ENCODE results near the gene ELAVL2.

Gene ELAVL2

DNA sequence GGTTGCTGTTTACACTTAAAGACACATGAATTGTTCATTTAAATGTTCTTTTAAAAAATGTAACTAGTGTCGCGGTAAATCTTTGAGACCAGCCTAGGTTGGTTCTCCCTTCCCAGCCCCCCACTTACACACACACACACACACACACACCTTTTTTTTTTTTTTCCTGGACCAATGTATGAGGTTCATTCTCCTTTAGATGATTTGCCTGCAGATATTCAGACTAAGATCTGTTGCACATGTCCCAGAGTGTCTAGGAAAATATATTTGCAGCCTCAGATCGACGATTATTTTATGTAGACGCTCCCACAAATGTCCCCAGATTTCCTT is 4.4 kb upstream of the ELAVL2 start:
- Histone ChIP-seq H3K4me3 (ENCODE audit: low read length) (peak overlapping the region; percentile 58), H3K9me3 (ENCODE audit: insufficient read depth, low read depth, low read length) (no peaks in the 10 kb centered on the region), H3K27me3 (ENCODE audit: insufficient read depth, low read length) (peaks cover 75% of the 10 kb centered on the region), H3K9ac (ENCODE audit: low read depth, low read length) (no peak overlapping the region), H3K27ac (ENCODE audit: low read depth, low read length) (no peak overlapping the region), H3K4me1 (ENCODE audit: insufficient read depth, low read length) (peaks cover 29% of the 10 kb centered on the region), H3K36me3 (ENCODE audit: insufficient read depth, low read length) (no peaks in the 10 kb centered on the region)
- WGBS: 15% methylated on average over 5 of the region's 5 CpGs

DNA sequence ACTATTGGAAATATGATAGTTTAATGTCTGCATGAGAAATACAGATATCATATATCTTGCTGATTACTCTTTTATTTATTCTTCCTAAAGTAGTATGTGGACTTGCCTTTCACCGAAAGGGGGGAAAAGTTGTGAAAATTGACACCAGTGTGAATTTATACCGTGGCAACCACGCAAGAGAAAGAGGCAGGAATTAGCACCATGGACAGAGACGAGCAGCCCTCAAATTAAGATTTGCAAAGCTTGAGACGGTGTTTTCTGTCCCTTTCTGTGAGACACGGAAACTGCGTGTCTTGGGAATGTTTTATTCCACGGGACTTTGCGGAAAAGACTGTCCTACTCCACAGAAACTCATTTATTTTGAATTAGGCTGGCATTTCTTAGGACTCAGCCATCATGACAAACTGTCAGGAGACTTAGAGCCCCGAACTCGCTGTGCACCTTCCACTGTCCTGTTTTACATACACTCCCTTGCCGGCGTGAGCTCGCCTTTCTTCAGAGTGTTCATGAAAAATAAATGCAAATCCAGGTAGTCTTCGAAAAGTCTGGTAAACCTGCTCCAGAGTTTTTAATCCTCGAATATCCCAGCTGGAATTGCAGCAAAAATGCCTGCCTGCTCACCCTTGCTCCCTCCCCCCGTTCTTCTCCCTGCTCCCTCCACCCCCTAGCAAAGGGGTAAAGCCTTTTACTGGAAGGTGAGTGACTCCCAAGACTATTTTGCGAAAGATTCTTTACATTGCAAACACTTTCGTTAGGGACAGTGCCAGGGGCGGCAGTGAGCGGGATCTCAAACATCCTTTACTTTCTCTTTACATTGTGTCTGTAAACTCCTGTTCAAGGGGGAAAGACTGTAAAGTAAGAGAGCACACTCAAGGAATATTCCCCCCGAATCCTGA is 3.8 kb upstream of the ELAVL2 start:
- peak overlapping the region; percentile 58 for H3K4me3 ChIP-seq (ENCODE audit: low read length)
- H3K9ac ChIP-seq (ENCODE audit: low read depth, low read length): no peak overlapping the region
- WGBS: under 1% methylated on average over 21 of the region's 22 CpGs

DNA sequence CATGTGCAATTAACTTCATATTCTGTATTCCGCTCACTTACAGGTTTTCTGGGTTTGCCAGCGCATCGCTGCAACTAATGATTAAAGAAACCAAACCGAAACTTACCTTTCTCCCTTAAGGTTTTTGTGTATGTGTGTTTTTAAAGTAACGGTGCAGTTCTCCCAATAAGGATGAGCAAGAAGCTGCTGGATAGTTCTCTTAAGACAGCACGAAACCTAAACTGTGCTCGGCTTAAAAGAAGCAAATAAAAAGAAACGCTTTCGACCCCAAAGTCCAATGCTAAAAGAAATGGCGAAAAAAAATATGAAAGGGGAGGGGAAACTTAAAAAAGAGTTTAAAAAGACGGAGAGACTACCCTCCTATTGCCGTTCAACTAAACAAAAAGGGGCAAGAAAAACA is 340 bp downstream of the ELAVL2 start:
- H3K27ac ChIP-seq (ENCODE audit: low read depth, low read length): no peak overlapping the region
- WGBS: 6% methylated on average over 9 of the region's 12 CpGs

More for the DNA sequence above, 3.8 kb upstream of the ELAVL2 start:
- peaks cover 32% of the 10 kb centered on the region for H3K4me1 ChIP-seq (ENCODE audit: insufficient read depth, low read length)
- no peak overlapping the region for H3K27ac ChIP-seq (ENCODE audit: low read depth, low read length)
- no peaks in the 10 kb centered on the region for H3K9me3 ChIP-seq (ENCODE audit: insufficient read depth, low read depth, low read length)
- H3K36me3 ChIP-seq (ENCODE audit: insufficient read depth, low read length): no peaks in the 10 kb centered on the region
- H3K27me3 ChIP-seq (ENCODE audit: insufficient read depth, low read length): peaks cover 81% of the 10 kb centered on the region

DNA sequence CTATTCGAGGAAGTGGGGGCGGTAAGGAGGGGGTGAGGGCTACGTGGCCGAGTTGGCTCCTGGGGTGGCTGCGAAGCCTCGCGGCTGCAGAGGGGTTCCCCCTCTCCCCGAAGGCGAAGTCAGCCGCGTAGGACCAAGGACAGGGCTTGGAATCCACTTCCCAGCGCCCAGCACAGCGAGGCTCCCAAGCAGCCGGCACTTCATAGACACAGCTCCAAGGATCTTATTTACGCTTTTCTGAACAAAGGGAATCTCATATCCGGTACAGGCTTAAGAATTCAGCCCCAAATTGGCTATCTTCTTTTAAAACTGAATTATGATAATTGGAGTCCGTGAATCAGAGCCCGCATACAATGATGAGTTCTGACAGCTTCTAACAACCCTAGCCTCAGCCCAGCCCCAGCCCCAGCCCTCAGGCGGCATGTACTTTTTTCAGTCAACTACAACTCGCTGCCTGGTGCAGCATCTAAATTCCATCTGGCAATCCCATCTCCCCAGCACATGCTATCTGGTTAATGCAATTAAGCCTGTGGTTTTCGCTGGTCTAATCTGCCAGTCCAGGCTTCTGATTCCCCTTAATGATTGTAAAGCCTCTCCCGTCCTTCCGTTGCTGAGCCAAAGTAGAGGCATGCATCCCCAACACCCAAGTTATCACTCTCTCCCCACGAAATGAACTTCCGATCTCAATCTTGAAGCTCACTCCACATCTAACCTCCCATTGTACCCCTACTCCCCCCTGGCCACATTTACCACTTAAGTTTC is 1.0 kb downstream of the ELAVL2 start:
- no peak overlapping the region for H3K27ac ChIP-seq (ENCODE audit: low read depth, low read length)
- no peaks in the 10 kb centered on the region for H3K36me3 ChIP-seq (ENCODE audit: insufficient read depth, low read length)
- H3K4me1 ChIP-seq (ENCODE audit: insufficient read depth, low read length): peaks cover 34% of the 10 kb centered on the region
- peaks cover 86% of the 10 kb centered on the region for H3K27me3 ChIP-seq (ENCODE audit: insufficient read depth, low read length)
- H3K4me3 ChIP-seq (ENCODE audit: low read length): peak overlapping the region; percentile 68
- H3K9ac ChIP-seq (ENCODE audit: low read depth, low read length): no peak overlapping the region
- WGBS: under 1% methylated on average over 25 of the region's 25 CpGs
- H3K9me3 ChIP-seq (ENCODE audit: insufficient read depth, low read depth, low read length): no peaks in the 10 kb centered on the region

More for the DNA sequence above, 340 bp downstream of the ELAVL2 start:
- Histone ChIP-seq H3K4me3 (ENCODE audit: low read length) (peak overlapping the region; percentile 68), H3K27me3 (ENCODE audit: insufficient read depth, low read length) (peaks cover 86% of the 10 kb centered on the region), H3K9ac (ENCODE audit: low read depth, low read length) (peak overlapping the region; percentile 34), H3K36me3 (ENCODE audit: insufficient read depth, low read length) (no peaks in the 10 kb centered on the region), H3K4me1 (ENCODE audit: insufficient read depth, low read length) (peaks cover 34% of the 10 kb centered on the region), H3K9me3 (ENCODE audit: insufficient read depth, low read depth, low read length) (no peaks in the 10 kb centered on the region)

DNA sequence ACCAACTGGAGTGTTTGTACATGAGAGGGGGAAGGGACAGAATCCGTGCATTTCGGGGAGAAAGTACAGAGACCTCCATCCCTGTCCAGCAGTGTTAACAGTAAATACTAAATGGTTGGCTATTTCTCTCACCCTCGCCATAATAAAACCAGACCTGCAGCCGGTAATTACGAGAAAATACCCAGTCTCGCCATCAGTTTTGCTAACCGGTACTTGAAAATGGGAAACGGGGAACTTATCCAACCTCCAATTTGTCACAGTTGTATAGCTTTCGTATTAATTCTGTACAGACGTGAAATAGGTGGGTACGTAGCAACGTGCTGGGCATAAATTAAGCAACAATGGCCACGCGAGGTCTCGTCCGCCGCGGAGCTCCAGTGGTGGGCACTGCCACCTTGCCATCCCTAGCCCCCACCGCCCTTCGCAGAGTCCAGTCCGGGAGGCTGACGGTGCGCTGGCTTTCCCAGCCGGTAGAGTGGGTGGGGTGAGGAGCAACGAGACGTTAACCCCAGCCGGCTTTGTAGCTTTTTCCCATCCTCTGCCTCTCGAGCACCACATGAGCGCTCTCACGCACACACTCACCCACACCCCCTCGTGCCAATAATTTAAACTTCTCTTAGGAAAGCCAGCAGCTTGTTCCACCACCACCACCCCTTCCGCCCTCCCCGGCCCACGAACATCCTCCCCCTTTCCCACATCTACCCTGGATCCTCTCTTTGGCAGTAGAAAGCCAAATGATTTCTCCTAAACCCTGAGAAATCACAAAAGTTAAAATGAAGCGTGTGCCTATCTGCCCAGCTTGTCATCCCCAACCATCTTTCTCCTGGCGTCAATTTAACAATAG is 1.8 kb downstream of the ELAVL2 start:
- Histone ChIP-seq H3K9me3 (ENCODE audit: insufficient read depth, low read depth, low read length) (no peaks in the 10 kb centered on the region), H3K9ac (ENCODE audit: low read depth, low read length) (no peak overlapping the region), H3K27me3 (ENCODE audit: insufficient read depth, low read length) (peaks cover 86% of the 10 kb centered on the region), H3K27ac (ENCODE audit: low read depth, low read length) (no peak overlapping the region), H3K36me3 (ENCODE audit: insufficient read depth, low read length) (no peaks in the 10 kb centered on the region), H3K4me3 (ENCODE audit: low read length) (peak overlapping the region; percentile 68), H3K4me1 (ENCODE audit: insufficient read depth, low read length) (peaks cover 38% of the 10 kb centered on the region)
- 3% methylated on average over 33 of the region's 36 CpGs for WGBS

DNA sequence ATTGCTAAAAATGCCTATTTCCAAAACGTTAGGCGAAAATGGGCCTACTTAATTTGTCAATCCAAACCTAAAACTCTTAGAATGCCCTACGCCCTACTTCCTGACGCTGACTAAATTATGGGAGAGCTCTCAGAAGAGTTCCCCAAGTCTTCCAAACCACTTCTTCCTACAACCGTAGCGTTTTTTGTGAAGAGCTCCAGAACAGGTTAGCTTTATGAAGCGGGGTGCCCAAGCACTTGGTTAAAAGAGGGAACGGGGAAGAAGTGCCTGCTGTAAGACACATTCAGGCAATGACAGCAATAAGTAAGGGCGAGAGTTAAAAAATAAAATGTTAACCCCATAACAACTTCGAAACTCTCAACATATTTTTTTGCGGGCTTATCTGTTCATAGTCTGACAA is 2.8 kb downstream of the ELAVL2 start:
- WGBS: 20% methylated on average over 11 of the region's 11 CpGs
- Histone ChIP-seq H3K9me3 (ENCODE audit: insufficient read depth, low read depth, low read length) (no peaks in the 10 kb centered on the region), H3K36me3 (ENCODE audit: insufficient read depth, low read length) (no peaks in the 10 kb centered on the region), H3K4me1 (ENCODE audit: insufficient read depth, low read length) (peaks cover 47% of the 10 kb centered on the region), H3K27me3 (ENCODE audit: insufficient read depth, low read length) (peaks cover 77% of the 10 kb centered on the region), H3K27ac (ENCODE audit: low read depth, low read length) (no peak overlapping the region), H3K9ac (ENCODE audit: low read depth, low read length) (no peak overlapping the region), H3K4me3 (ENCODE audit: low read length) (peak overlapping the region; percentile 68)

DNA sequence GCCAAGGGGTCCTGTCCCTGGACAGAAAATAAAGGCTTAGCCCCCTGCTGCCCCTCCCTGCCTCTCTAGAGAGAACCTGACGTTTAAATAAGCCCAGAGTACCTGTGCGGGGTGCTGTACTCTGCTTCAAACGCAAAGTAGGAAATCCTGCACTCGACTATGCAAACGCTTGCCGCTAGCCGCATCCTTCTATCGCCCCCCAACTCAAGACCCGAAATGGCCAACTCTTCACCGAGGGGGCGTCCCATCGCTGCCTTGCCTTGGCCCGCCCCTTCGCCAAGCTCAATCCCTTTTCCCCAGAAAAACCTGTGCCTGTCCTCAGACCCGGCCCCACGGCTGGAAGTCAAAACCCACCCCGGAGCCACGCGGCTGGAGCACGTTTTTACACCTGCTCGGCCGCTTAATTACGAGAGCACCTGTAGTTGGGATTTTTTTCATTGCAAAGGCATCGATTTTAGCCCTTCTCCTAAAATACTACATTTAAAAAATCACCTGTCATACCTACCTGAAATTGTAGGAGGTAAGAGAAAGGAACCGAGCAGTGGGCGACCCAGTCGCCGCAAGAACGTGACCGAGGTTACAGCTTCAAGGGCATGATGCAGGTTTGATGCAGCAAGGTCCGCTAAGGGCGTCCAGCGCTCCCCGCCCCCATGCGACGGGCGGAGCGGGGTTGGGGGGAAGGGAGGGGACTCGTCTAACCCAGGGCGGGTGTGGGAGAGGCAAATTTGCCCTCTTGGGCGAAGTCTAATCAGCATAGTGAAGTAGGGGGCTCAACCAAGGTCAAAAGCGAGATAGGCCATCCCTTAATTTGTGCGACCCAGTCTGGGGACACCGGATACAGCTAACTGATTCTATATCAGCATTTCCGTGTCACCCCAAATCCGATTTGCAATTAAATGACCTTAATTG is 3.5 kb downstream of the ELAVL2 start:
- Histone ChIP-seq H3K4me3 (ENCODE audit: low read length) (peak overlapping the region; percentile 68), H3K36me3 (ENCODE audit: insufficient read depth, low read length) (no peaks in the 10 kb centered on the region), H3K9me3 (ENCODE audit: insufficient read depth, low read depth, low read length) (no peaks in the 10 kb centered on the region), H3K4me1 (ENCODE audit: insufficient read depth, low read length) (peaks cover 49% of the 10 kb centered on the region), H3K27ac (ENCODE audit: low read depth, low read length) (no peak overlapping the region), H3K27me3 (ENCODE audit: insufficient read depth, low read length) (peaks cover 70% of the 10 kb centered on the region), H3K9ac (ENCODE audit: low read depth, low read length) (no peak overlapping the region)
- under 1% methylated on average over 45 of the region's 46 CpGs for WGBS

DNA sequence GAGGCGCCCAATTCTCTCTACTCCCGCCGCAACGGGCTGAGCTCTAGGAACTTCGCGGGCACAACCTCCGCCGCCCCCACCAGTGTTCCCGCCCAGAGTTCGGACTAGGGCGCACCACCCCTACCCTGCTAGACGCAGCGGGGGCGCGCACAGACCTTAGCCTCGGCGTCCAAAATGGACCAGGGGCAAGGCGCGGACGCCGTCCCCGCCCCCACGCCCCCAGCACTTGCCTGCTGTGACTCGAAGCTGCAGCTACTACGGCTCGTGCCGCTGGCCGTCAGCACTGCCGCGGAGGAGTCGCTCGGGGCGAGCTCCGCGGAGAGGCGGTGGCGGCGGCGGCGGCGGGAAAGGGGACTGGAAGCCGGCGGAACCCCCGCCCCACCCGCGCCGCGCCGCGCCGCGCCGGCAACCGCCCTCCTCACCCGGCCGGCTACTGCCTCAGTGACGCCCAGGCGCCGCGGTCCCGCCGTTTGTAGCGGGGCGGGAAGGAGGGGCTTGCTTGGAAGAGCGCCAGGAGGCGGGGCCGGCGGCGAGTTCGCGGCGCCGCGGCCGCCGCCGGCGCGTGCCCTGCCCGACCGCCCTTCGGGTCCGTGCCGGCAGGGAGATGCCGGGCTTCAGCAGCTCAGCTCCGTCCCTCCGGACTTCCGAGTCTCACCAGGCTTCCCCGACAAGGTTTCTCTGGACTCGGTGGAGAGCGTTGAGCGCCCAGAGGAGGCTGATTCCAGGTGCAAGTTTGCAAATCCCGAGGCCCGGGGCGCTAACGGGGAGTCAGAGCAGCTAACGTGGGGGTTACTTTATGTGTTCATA is 4.5 kb downstream of the ELAVL2 start:
- Histone ChIP-seq H3K9me3 (ENCODE audit: insufficient read depth, low read depth, low read length) (no peaks in the 10 kb centered on the region), H3K4me3 (ENCODE audit: low read length) (peak overlapping the region; percentile 68), H3K27ac (ENCODE audit: low read depth, low read length) (peak overlapping the region; percentile 46; the same call in 1 of the 2 replicates), H3K36me3 (ENCODE audit: insufficient read depth, low read length) (no peaks in the 10 kb centered on the region), H3K4me1 (ENCODE audit: insufficient read depth, low read length) (peaks cover 49% of the 10 kb centered on the region), H3K27me3 (ENCODE audit: insufficient read depth, low read length) (peaks cover 63% of the 10 kb centered on the region), H3K9ac (ENCODE audit: low read depth, low read length) (peak overlapping the region; percentile 73)
- under 1% methylated on average over 94 of the region's 97 CpGs for WGBS

DNA sequence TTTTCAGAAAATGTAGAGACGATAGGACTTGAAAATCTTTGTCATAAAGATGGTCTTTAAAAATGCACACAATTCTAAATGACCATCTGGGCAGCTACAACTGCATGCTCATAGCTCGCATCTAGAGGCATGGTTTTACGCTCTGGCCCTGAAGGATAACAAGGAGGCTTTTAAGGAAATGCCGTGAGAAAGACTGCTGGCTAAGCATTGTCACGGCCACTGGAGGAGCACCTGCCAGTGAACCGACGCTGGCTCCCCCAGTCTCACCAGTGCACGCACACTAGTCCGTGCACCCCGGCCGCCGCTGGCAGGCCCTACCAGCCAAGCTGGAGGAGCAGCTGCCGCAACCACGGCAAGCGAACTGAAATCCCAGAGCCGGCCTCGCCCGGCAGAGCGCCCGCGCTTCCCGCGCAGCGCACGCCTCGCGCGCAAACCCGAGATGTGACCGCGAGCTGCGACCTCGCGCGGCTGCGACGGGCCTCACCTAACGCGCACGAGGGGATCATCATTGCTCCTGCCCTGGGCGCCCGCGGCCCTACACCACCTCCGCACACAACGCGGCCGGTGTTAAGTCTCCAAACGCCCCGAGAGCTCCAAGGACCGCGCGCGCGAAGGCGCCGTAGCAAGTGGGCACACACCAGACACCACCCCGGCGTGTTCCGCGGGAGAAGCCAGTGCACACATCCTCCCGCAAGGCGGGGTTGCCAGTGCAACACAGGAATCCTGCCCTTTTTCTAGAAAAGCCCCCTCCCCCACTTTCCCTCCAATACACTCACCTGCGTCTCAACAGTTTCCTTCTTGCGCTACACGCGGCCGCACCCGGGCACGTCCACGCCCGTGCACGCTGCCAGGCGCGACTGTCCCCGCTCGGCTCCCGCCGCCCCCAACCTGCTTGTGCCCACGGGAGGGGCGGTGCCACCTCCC is 5.3 kb downstream of the ELAVL2 start:
- peak overlapping the region; percentile 73 for H3K9ac ChIP-seq (ENCODE audit: low read depth, low read length)
- peaks cover 62% of the 10 kb centered on the region for H3K27me3 ChIP-seq (ENCODE audit: insufficient read depth, low read length)
- no peaks in the 10 kb centered on the region for H3K9me3 ChIP-seq (ENCODE audit: insufficient read depth, low read depth, low read length)
- peak overlapping the region; percentile 68 for H3K4me3 ChIP-seq (ENCODE audit: low read length)
- WGBS: under 1% methylated on average over 80 of the region's 80 CpGs
- H3K27ac ChIP-seq (ENCODE audit: low read depth, low read length): 0 out of 2 replicates have a peak overlapping the region, but pooled peaks have one; percentile 46
- no peaks in the 10 kb centered on the region for H3K36me3 ChIP-seq (ENCODE audit: insufficient read depth, low read length)
- peaks cover 52% of the 10 kb centered on the region for H3K4me1 ChIP-seq (ENCODE audit: insufficient read depth, low read length)
